Neural cell (in vitro differentiated cells): ENCODE data around the gene PLXDC2.

Source experiments
- EP300 ChIP-seq: fragments of 450-650 bp; conservative IDR thresholded peaks from 2 replicates; pipeline ENCODE4 v1.6.1; 2014; ENCODE audit warnings: antibody characterized with exemption, mild to moderate bottlenecking, moderate library complexity; ENCODE audit not compliant: poor library complexity, severe bottlenecking
- EZH2 ChIP-seq: fragments of 200-600, 300-800 bp; shearing (Covaris generic), sonication (generic); IDR thresholded peaks from 2 replicates; pipeline ENCODE4 v1.6.1; 2014; ENCODE audit warnings: antibody characterized with exemption, low read length, borderline replicate concordance, mild to moderate bottlenecking; ENCODE audit not compliant: insufficient read depth, poor library complexity, severe bottlenecking
- MXI1 ChIP-seq: fragments of 450-650 bp; conservative IDR thresholded peaks from 2 replicates; pipeline ENCODE4 v1.6.1; 2014; ENCODE audit warnings: antibody characterized with exemption, mild to moderate bottlenecking; ENCODE audit not compliant: poor library complexity, severe bottlenecking
- POLR2AphosphoS5 ChIP-seq: IDR thresholded peaks from 2 replicates; pipeline ENCODE4 v1.6.1; 2012
- RAD21 ChIP-seq: fragments of 450-650 bp; conservative IDR thresholded peaks from 2 replicates; pipeline ENCODE4 v1.6.1; 2014; ENCODE audit warnings: antibody characterized with exemption, mild to moderate bottlenecking, moderate library complexity
- TAF1 ChIP-seq: IDR thresholded peaks from 2 replicates; pipeline ENCODE4 v1.6.1; 2012; ENCODE audit warnings: low read depth
- TF ChIP-seq, protein P1 (sequence below): IDR thresholded peaks from 2 replicates; pipeline ENCODE4 v1.6.1; 2012; ENCODE audit warnings: borderline replicate concordance
- TF ChIP-seq, protein P2 (sequence below): fragments of 450-650 bp; IDR thresholded peaks from 2 replicates; pipeline ENCODE4 v1.5.1; 2014; ENCODE audit warnings: antibody characterized with exemption, mild to moderate bottlenecking, moderate library complexity; ENCODE audit not compliant: poor library complexity, severe bottlenecking

DNA sequence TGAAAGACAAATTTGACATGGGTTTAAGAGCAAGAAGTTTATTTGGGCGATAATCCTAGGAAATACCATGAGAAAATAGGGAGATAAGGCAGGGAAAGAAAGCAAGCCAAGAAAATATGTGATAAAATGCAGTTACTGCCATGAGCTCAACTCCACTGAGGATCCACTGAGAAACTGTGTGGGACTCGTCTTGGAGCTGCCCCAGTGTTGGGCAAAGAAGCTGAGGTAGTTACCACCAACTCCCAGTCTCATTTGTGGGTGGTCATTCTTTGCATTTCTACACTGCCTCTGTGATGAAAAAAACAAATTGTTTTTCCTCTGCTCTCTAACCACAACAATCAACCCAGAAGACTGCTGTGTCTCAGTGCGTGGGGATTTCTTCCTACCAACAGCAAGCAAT, 498.2 kb downstream of the PLXDC2 start:
- TF ChIP-seq, protein P1, sequence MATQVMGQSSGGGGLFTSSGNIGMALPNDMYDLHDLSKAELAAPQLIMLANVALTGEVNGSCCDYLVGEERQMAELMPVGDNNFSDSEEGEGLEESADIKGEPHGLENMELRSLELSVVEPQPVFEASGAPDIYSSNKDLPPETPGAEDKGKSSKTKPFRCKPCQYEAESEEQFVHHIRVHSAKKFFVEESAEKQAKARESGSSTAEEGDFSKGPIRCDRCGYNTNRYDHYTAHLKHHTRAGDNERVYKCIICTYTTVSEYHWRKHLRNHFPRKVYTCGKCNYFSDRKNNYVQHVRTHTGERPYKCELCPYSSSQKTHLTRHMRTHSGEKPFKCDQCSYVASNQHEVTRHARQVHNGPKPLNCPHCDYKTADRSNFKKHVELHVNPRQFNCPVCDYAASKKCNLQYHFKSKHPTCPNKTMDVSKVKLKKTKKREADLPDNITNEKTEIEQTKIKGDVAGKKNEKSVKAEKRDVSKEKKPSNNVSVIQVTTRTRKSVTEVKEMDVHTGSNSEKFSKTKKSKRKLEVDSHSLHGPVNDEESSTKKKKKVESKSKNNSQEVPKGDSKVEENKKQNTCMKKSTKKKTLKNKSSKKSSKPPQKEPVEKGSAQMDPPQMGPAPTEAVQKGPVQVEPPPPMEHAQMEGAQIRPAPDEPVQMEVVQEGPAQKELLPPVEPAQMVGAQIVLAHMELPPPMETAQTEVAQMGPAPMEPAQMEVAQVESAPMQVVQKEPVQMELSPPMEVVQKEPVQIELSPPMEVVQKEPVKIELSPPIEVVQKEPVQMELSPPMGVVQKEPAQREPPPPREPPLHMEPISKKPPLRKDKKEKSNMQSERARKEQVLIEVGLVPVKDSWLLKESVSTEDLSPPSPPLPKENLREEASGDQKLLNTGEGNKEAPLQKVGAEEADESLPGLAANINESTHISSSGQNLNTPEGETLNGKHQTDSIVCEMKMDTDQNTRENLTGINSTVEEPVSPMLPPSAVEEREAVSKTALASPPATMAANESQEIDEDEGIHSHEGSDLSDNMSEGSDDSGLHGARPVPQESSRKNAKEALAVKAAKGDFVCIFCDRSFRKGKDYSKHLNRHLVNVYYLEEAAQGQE: no peak
- TF ChIP-seq POLR2AphosphoS5 (no peak), EZH2 (no peak), MXI1 (no peak), RAD21 (no peak), EP300 (no peak), TAF1 (no peak)
- TF ChIP-seq, protein P2, sequence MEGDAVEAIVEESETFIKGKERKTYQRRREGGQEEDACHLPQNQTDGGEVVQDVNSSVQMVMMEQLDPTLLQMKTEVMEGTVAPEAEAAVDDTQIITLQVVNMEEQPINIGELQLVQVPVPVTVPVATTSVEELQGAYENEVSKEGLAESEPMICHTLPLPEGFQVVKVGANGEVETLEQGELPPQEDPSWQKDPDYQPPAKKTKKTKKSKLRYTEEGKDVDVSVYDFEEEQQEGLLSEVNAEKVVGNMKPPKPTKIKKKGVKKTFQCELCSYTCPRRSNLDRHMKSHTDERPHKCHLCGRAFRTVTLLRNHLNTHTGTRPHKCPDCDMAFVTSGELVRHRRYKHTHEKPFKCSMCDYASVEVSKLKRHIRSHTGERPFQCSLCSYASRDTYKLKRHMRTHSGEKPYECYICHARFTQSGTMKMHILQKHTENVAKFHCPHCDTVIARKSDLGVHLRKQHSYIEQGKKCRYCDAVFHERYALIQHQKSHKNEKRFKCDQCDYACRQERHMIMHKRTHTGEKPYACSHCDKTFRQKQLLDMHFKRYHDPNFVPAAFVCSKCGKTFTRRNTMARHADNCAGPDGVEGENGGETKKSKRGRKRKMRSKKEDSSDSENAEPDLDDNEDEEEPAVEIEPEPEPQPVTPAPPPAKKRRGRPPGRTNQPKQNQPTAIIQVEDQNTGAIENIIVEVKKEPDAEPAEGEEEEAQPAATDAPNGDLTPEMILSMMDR: no peak
